BLaER1 treated with 17β-estradiol and CSF1 and Interleukin-3, amounts not matched to agents 10 nM and 100 nM (cell line): ENCODE data around the gene CANX.

Experiments
- H3K27ac ChIP-seq, 11 experiments: shearing (Covaris generic); formaldehyde crosslinking; 2 replicates each; pipeline ENCODE4 v1.8.1; 2022
- H3K27me3 ChIP-seq, 11 experiments: shearing (Covaris generic); formaldehyde crosslinking; 2 replicates each; pipeline ENCODE4 v1.8.1; 2022
- H3K36me3 ChIP-seq, 11 experiments: shearing (Covaris generic); formaldehyde crosslinking; 2 replicates each; pipeline ENCODE4 v1.8.1; 2022
- H3K4me1 ChIP-seq, 10 experiments: shearing (Covaris generic); formaldehyde crosslinking; 2 replicates each; pipeline ENCODE4 v1.8.1; 2022
- H3K4me2 ChIP-seq, 11 experiments: shearing (Covaris generic); formaldehyde crosslinking; 2 replicates each; pipeline ENCODE4 v1.8.1; 2022
- H3K4me3 ChIP-seq, 10 experiments: shearing (Covaris generic); formaldehyde crosslinking; 2 replicates each; pipeline ENCODE4 v1.8.1; 2022
- H3K9ac ChIP-seq, 11 experiments: shearing (Covaris generic); formaldehyde crosslinking; 2 replicates each; pipeline ENCODE4 v1.8.1; 2022
- H3K9me3 ChIP-seq, 11 experiments: shearing (Covaris generic); formaldehyde crosslinking; replicated peaks in 1 of 11; 2 replicates each; pipeline ENCODE4 v1.8.1; 2022
- H4K20me1 ChIP-seq, 11 experiments: shearing (Covaris generic); formaldehyde crosslinking; 2 replicates each; pipeline ENCODE4 v1.8.1; 2022
- Cebpa-rat ChIP-seq, 11 experiments: shearing (Covaris generic); IDR thresholded peaks; 2 replicates each; pipeline ENCODE4 v1.8.1; 2022

CANX gene

DNA sequence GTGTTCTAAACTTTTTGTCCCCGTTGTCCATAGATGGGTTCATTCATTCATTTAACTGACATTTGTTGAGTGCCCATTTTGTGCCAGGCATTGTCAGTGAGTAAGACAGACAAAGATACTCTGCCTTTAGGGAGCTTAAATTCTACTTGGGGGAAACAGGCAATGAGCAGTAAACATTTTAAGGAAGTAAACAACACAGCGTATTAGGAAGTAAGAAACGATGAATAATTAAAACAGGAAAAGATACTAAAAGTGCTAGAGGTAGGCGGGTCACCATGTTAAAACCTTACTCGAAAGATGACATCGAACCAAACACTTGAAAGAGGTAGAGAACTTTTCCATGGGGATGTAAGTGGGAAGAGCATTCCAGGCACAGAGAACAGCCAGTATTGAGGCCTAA, 28.3 kb downstream of the CANX start:
- Histone ChIP-seq H3K4me1 (peaks cover 7 to 76% (median 18%) of the 10 kb centered on the region in 10 experiments), H3K4me3 (no peak overlapping the region), H3K4me2 (peak overlapping the region in 3 of 11 experiments; percentile 31 to 62 (median 56); a peak in 5 of 22 replicates), H3K27me3 (no peaks in the 10 kb centered on the region), H3K9ac (peak overlapping the region in 1 of 11 experiments; percentile 11; a peak in 2 of 22 replicates), H3K36me3 (peaks cover 89 to 99% (median 94%) of the 10 kb centered on the region in 11 experiments), H4K20me1 (peaks cover 0 to 69% (median 46%) of the 10 kb centered on the region in 11 experiments; a peak in 19 of 22 replicates), H3K9me3 (no peaks in the 10 kb centered on the region), H3K27ac (peak overlapping the region in 4 of 11 experiments; percentile 49 to 53 (median 51); a peak in 8 of 22 replicates)
- TF ChIP-seq Cebpa-rat (IDR thresholded peaks at IDR 0.05): no peak

DNA sequence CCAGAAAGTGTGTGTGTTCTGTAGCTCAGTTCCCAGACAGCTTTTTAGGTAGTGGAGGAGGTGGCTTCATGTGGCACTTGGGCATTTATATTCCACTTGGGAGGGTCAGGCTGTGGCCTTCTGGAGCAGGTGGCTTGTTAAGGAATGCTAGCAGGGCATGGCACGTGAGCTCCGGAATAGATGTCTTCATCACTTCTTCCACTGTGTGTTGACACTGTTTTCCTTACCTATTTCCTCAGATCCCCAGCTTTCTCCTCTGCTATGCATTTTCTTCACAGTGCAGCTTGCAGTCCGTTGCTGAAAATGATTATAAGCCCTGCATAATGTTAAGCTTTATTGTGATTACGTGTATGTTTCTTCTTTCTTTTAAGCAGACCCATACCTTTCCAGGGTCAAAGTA, 30.5 kb downstream of the CANX start:
- H3K9ac ChIP-seq: peak overlapping the region in 1 of 11 experiments; percentile 69; a peak in 1 of 22 replicates
- H3K4me2 ChIP-seq: peak overlapping the region in 2 of 11 experiments; percentile 4 to 9; a peak in 1 of 22 replicates
- peaks cover 67 to 77% (median 72%) of the 10 kb centered on the region in 11 experiments for H3K36me3 ChIP-seq
- H3K27ac ChIP-seq: no peak overlapping the region
- TF ChIP-seq Cebpa-rat (IDR thresholded peaks at IDR 0.05): no peak
- peaks cover 11 to 63% (median 36%) of the 10 kb centered on the region in 11 experiments; a peak in 21 of 22 replicates for H4K20me1 ChIP-seq
- H3K4me3 ChIP-seq: no peak overlapping the region
- no peaks in the 10 kb centered on the region for H3K9me3 ChIP-seq
- H3K4me1 ChIP-seq: peaks cover 11 to 72% (median 22%) of the 10 kb centered on the region in 10 experiments
- no peaks in the 10 kb centered on the region for H3K27me3 ChIP-seq

DNA sequence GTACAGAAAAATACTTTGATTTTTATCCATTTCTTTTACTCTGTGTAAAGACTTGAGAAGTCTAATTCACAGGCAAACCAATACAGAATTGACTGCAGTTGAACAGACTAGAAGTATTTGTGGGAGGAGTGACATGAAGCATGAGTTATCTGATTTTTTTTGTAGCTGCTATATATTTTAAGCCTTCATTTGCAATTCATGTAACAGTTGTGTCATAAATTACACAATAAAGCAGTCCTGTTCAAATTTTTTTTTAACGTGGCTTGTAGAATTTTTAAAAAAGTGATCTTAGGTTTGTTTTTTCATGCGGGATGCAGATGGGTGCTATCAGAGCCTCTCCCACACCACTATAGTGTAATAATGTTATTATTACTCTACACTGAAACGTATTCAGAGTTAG, 31.0 kb downstream of the CANX start:
- peaks cover 64 to 76% (median 68%) of the 10 kb centered on the region in 11 experiments for H3K36me3 ChIP-seq
- H3K9ac ChIP-seq: peak overlapping the region in 1 of 11 experiments; percentile 69; a peak in 1 of 22 replicates
- peaks cover 15 to 72% (median 26%) of the 10 kb centered on the region in 10 experiments for H3K4me1 ChIP-seq
- H3K27ac ChIP-seq: peak overlapping the region in 3 of 11 experiments; percentile 20 to 98 (median 97); a peak in 2 of 22 replicates
- no peaks in the 10 kb centered on the region for H3K9me3 ChIP-seq
- H3K4me2 ChIP-seq: peak overlapping the region in 1 of 11 experiments; percentile 91; a peak in 2 of 22 replicates
- no peak for TF ChIP-seq Cebpa-rat (IDR thresholded peaks at IDR 0.05)
- peaks cover 16 to 63% (median 36%) of the 10 kb centered on the region in 11 experiments; a peak in 21 of 22 replicates for H4K20me1 ChIP-seq
- no peak overlapping the region for H3K4me3 ChIP-seq
- H3K27me3 ChIP-seq: no peaks in the 10 kb centered on the region

DNA sequence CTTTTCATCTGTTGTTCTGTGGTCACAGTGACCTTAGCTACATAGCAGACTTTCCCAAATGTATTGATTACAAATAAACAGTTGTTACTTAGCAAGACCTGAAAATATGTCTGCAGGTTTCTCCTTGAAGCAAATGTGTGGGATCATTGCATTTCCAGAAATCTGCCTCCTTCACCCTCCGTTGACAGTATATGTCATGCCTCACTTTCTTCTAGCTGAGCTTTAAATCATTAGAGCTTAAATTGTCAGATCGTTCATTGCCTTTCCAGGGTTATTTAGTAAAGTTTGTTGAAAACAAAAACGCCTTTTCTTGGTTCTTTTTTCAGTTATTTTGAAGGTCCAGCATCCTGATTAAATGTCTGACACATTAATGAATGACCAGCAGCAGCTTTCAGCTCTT, 31.6 kb downstream of the CANX start:
- Histone ChIP-seq H3K27ac (peak overlapping the region in 5 of 11 experiments; percentile 20 to 98 (median 93); a peak in 7 of 22 replicates), H3K9ac (peak overlapping the region in 4 of 11 experiments; percentile 4 to 96 (median 48); a peak in 5 of 22 replicates), H3K27me3 (no peaks in the 10 kb centered on the region), H3K4me3 (no peak overlapping the region), H3K4me2 (peak overlapping the region in 4 of 11 experiments; percentile 82 to 97 (median 89); a peak in 6 of 22 replicates), H3K36me3 (peaks cover 58 to 76% (median 65%) of the 10 kb centered on the region in 11 experiments), H3K9me3 (no peaks in the 10 kb centered on the region), H4K20me1 (peaks cover 22 to 63% (median 38%) of the 10 kb centered on the region in 11 experiments; a peak in 21 of 22 replicates), H3K4me1 (peaks cover 22 to 74% (median 33%) of the 10 kb centered on the region in 10 experiments)
- TF ChIP-seq Cebpa-rat (IDR thresholded peaks at IDR 0.05): no peak

DNA sequence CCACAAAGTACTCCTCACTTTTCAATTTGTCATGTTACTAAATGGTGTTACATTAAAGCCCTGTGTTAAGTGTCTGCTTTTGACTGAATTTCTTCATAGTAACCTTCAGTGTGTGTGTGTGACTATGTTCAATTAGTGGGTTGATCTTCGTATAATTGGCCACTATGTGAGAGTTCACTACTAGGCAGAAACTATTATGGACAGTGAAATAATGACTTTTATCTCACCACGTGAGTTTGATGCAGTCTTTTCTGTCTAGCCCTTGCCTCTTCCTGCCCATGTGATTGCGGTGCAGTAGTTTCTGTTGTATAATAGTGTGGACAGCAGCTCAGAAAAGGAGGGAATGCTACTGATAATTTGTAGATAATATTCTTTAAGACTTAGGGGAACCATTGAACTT, 32.1 kb downstream of the CANX start:
- no peaks in the 10 kb centered on the region for H3K27me3 ChIP-seq
- H3K27ac ChIP-seq: peak overlapping the region in 7 of 11 experiments; percentile 1 to 99 (median 93); a peak in 10 of 22 replicates
- H3K36me3 ChIP-seq: peaks cover 53 to 76% (median 62%) of the 10 kb centered on the region in 11 experiments
- peak overlapping the region in 3 of 11 experiments; percentile 4 to 96 (median 69); a peak in 5 of 22 replicates for H3K9ac ChIP-seq
- H4K20me1 ChIP-seq: peaks cover 27 to 65% (median 42%) of the 10 kb centered on the region in 11 experiments; a peak in 21 of 22 replicates
- no peak for TF ChIP-seq Cebpa-rat (IDR thresholded peaks at IDR 0.05)
- H3K4me1 ChIP-seq: peaks cover 27 to 77% (median 38%) of the 10 kb centered on the region in 10 experiments
- no peaks in the 10 kb centered on the region for H3K9me3 ChIP-seq
- peak overlapping the region in 4 of 11 experiments; percentile 82 to 97 (median 89); a peak in 8 of 22 replicates for H3K4me2 ChIP-seq
- H3K4me3 ChIP-seq: no peak overlapping the region

DNA sequence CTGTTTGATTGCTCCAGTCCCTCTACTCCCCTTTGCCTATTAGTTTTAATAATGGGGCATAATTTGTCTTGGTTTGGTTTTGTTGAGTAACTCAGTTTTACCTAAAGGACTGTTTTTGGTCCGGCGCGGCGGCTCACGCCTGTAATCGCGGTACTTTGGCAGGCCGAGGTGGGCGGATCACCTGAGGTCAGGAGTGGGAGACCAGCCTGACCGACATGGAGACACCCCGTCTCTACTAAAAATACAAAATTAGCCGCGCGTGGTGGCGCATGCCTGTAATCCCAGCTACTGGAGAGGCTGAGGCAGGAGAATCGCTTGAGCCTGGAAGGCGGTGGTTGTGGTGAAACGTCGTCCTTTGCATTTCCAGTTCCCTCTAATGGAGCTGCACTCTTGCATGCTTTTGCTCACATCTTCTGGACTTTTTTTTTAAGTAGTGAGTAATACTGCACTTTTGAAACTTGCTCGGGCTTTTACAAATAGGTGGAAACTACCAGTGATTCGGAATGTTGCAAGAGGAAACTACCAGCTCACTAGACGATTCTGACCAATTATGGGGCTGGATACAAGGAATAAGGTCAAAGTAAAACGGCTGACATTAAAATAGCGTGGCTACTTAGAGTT, 33.1 kb downstream of the CANX start:
- peak overlapping the region; percentile 49 to 98 (median 91) for H3K4me3 ChIP-seq
- peaks cover 45 to 76% (median 56%) of the 10 kb centered on the region in 11 experiments for H3K36me3 ChIP-seq
- H3K4me1 ChIP-seq: peaks cover 35 to 77% (median 42%) of the 10 kb centered on the region in 10 experiments
- peak in 6 of 11 experiments; percentile 11 to 83 (median 32); a peak in 5 of 22 replicates for TF ChIP-seq Cebpa-rat (IDR thresholded peaks at IDR 0.05)
- peaks cover 37 to 65% (median 49%) of the 10 kb centered on the region in 11 experiments; a peak in 21 of 22 replicates for H4K20me1 ChIP-seq
- peak overlapping the region; percentile 56 to 97 (median 78) for H3K4me2 ChIP-seq
- H3K9ac ChIP-seq: peak overlapping the region; percentile 69 to 99 (median 98)
- H3K9me3 ChIP-seq: no peaks in the 10 kb centered on the region
- peak overlapping the region; percentile 57 to 99 (median 97) for H3K27ac ChIP-seq
- H3K27me3 ChIP-seq: no peaks in the 10 kb centered on the region

DNA sequence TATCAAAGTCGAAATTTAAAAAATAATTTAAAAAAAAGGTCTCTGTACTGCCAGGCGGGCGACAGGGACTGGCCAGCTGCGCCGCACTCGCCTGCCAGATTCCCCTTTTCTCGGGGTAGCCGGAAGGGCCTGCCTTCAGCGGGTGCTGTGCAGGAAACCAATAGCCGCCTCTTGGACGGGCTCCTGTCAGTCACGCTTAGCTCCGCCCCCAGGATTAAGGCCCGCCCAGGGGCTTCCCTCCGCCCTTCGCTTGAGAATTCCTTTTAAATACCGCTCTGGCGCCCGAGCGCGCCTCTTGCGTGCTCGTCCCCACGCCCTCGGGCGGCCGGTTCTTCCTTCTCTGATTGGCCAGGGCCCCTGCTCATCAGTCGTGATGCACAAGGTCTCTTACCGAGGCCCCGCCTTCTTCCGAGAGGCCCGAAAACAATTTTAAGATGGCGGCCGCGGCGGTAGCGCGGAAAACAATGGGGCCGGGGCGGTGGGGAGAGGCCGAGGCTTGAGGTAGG, 33.7 kb downstream of the CANX start, which contains the start of gene MAML1:
Gene MAML1 (plus strand): TSS at position 411 of the 506 bp plus-strand sequence. CDS start 291 bp downstream, outside the sequence.
- H3K4me1 ChIP-seq: peaks cover 35 to 77% (median 42%) of the 10 kb centered on the region in 10 experiments
- H3K9me3 ChIP-seq: no peaks in the 10 kb centered on the region
- H3K27ac ChIP-seq: peak within 1 kb of the TSS; percentile 93 to 99 (median 97)
- peaks cover 43 to 65% (median 49%) of the 10 kb centered on the region in 11 experiments; a peak in 21 of 22 replicates for H4K20me1 ChIP-seq
- H3K9ac ChIP-seq: peak within 1 kb of the TSS; percentile 96 to 99 (median 98)
- H3K36me3 ChIP-seq: peaks cover 40 to 76% (median 56%) of the 10 kb centered on the region in 11 experiments
- peak within 1 kb of the TSS; percentile 79 to 98 (median 92) for H3K4me3 ChIP-seq
- peak within 1 kb of the TSS; percentile 71 to 97 (median 90) for H3K4me2 ChIP-seq
- TF ChIP-seq Cebpa-rat (IDR thresholded peaks at IDR 0.05): no peak
- no peaks in the 10 kb centered on the region for H3K27me3 ChIP-seq

DNA sequence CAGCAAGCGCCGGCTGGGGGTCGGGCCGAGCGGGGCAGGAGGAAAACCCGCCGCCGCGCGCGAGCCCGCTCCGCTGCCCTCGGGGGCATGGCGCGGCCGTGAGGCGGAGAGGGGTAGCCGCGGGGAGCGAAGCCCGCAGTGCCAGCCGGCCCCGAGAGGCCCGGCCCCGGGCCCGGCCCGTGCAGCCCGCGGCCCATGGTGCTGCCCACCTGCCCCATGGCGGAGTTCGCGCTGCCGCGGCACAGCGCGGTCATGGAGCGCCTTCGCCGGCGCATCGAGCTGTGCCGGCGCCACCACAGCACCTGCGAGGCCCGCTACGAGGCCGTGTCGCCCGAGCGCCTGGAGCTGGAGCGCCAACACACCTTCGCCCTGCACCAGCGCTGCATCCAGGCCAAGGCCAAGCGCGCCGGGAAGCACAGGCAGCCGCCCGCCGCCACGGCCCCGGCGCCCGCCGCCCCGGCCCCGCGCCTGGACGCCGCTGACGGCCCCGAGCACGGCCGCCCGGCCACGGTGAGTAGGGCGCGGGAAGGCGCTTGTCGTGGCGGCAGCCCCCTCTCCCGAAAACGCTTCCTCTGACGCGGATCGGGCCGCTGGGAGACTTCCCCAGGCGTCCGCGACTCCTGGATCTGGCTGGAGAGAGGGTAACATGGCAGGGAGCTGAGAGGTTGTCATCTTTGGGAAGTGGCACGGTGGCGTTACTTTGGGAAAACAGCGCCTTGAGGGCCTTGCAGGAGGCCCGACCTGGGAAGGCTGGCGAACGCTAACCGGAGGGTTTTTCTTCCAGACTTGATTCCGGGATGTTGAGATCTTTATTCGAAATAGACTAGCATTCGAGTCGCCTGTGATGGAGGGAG, 34.4 kb downstream of the CANX start:
- peaks cover 39 to 76% (median 56%) of the 10 kb centered on the region in 11 experiments for H3K36me3 ChIP-seq
- peak overlapping the region; percentile 79 to 98 (median 92) for H3K4me3 ChIP-seq
- peak overlapping the region; percentile 96 to 99 (median 98) for H3K9ac ChIP-seq
- peak overlapping the region; percentile 93 to 99 (median 97) for H3K27ac ChIP-seq
- no peaks in the 10 kb centered on the region for H3K9me3 ChIP-seq
- TF ChIP-seq Cebpa-rat (IDR thresholded peaks at IDR 0.05): no peak
- H3K27me3 ChIP-seq: no peaks in the 10 kb centered on the region
- H3K4me1 ChIP-seq: peaks cover 35 to 77% (median 43%) of the 10 kb centered on the region in 10 experiments
- H3K4me2 ChIP-seq: peak overlapping the region; percentile 71 to 95 (median 89)
- peaks cover 48 to 65% (median 52%) of the 10 kb centered on the region in 11 experiments; a peak in 21 of 22 replicates for H4K20me1 ChIP-seq
